Activated B cell treated with CpG ODN at 0.5 μM for 24 hours (primary cell): ENCODE data around the gene SPRED1. TPM values are rescaled to one million over a fixed set of nuclear protein-coding genes. Genes with fewer than 3 reads are reported as not detected.

Experiments
- ATAC-seq: fragments of 200-7000 bp; cut with Tn5 transposase; one replicate; pipeline ENCODE4 v1.10.0; 2021; ENCODE audit warnings: low read depth, mild to moderate bottlenecking, moderate library complexity
- CTCF ChIA-PET: fragments of 350-600 bp; sonication (Branson Sonifier 250); formaldehyde crosslinking; loops from one replicate; lab custom pipeline; 2021; ENCODE audit warnings: antibody characterized with exemption; lab: Charles Lee
- POLR2A ChIA-PET: fragments of 350-600 bp; sonication (Branson Sonifier 250); formaldehyde crosslinking; loops from one replicate; lab custom pipeline; 2021; ENCODE audit warnings: antibody characterized with exemption; lab: Charles Lee
- DNase-seq: peaks from one replicate; pipeline ENCODE4 v3.0.0; 2022
- H3K27ac Mint-ChIP-seq: one replicate; pipeline ENCODE4 v1.8.0; 2020; ENCODE audit warnings: mixed read lengths
- H3K27me3 Mint-ChIP-seq: one replicate; pipeline ENCODE4 v1.8.0; 2021; ENCODE audit warnings: mixed read lengths
- H3K36me3 Mint-ChIP-seq: one replicate; pipeline ENCODE4 v1.8.0; 2021; ENCODE audit warnings: low read depth, mixed read lengths
- H3K4me1 Mint-ChIP-seq: one replicate; pipeline ENCODE4 v1.8.0; 2021; ENCODE audit warnings: mixed read lengths
- H3K4me3 Mint-ChIP-seq: one replicate; pipeline ENCODE4 v1.8.0; 2020; ENCODE audit warnings: mild to moderate bottlenecking, mixed read lengths
- H3K9me3 Mint-ChIP-seq: one replicate; pipeline ENCODE4 v1.8.0; 2020; ENCODE audit warnings: mixed read lengths
- CTCF ChIP-seq: fragments of 200-600 bp; IDR thresholded peaks from one replicate; pipeline ENCODE4 v1.8.0; 2022; ENCODE audit warnings: antibody characterized with exemption, mild to moderate bottlenecking
- intact Hi-C: fragments of 100-400 bp; cut with micrococcal nuclease; formaldehyde crosslinking; loops from one replicate; pipeline ENCODE4 v1.15.1; 2024
- total RNA-seq: library from RNA; stranded (reverse); gene quantifications from 2 replicates; pipeline ENCODE4 v1.2.3, GENCODE V29; 2022

The SPRED1 gene
- total RNA-seq, 1 donor from 2014 or later, result 1.4 TPM

GRCh38 chr15:38367476-38367875, 114.8 kb downstream of the SPRED1 start:
- no peaks in the 10 kb centered on the region for H3K4me1 Mint-ChIP-seq
- DNase-seq, result no peak
- intact Hi-C loops, result no loop called here
- H3K9me3 Mint-ChIP-seq, result no peaks in the 10 kb centered on the region
- H3K27ac Mint-ChIP-seq, result no peak overlapping the region
- no peak for TF ChIP-seq CTCF
- no peak for ATAC-seq
- no peak overlapping the region for H3K4me3 Mint-ChIP-seq
- ChIA-PET POLR2A (no interaction called here), CTCF (no interaction called here)
- H3K27me3 Mint-ChIP-seq, result peaks cover 13% of the 10 kb centered on the region
- no peaks in the 10 kb centered on the region for H3K36me3 Mint-ChIP-seq

GRCh38 chr15:38369936-38370478, 117.4 kb downstream of the SPRED1 start:
- Mint-ChIP-seq H3K9me3 (no peaks in the 10 kb centered on the region), H3K27ac (no peak overlapping the region), H3K36me3 (no peaks in the 10 kb centered on the region), H3K4me1 (no peaks in the 10 kb centered on the region), H3K4me3 (no peak overlapping the region), H3K27me3 (peaks cover 10% of the 10 kb centered on the region)
- ATAC-seq, result no peak
- CTCF ChIA-PET, result no interaction called here
- POLR2A ChIA-PET, result no interaction called here
- DNase-seq, result no peak
- no peak for TF ChIP-seq CTCF
- intact Hi-C loops, result no loop called here

- no peak for TF ChIP-seq CTCF
- Mint-ChIP-seq H3K4me3 (no peak overlapping the region), H3K36me3 (no peaks in the 10 kb centered on the region), H3K27me3 (peaks cover 17% of the 10 kb centered on the region), H3K4me1 (no peaks in the 10 kb centered on the region), H3K27ac (no peak overlapping the region), H3K9me3 (no peaks in the 10 kb centered on the region)
- DNase-seq (no peak), ATAC-seq (no peak)
- intact Hi-C loops, result no loop called here
- POLR2A ChIA-PET, result no interaction called here
- CTCF ChIA-PET, result interaction anchor here (1.0 kb wide), 1 partner anchor 17 kb away, joined by 3 read pairs; no protein-coding TSS in a partner anchor
These were observed 120.4 kb downstream of the SPRED1 start for GRCh38 chr15:38373016-38373415.

GRCh38 chr15:38374029-38374428, 121.4 kb downstream of the SPRED1 start:
- Mint-ChIP-seq H3K9me3 (no peaks in the 10 kb centered on the region), H3K27me3 (peaks cover 17% of the 10 kb centered on the region), H3K27ac (no peak overlapping the region), H3K36me3 (no peaks in the 10 kb centered on the region), H3K4me1 (no peaks in the 10 kb centered on the region), H3K4me3 (no peak overlapping the region)
- intact Hi-C loops, result no loop called here
- no peak for ATAC-seq
- POLR2A ChIA-PET, result no interaction called here
- no peak for TF ChIP-seq CTCF
- CTCF ChIA-PET, result no interaction called here
- no peak for DNase-seq

GRCh38 chr15:38374556-38374955, 121.9 kb downstream of the SPRED1 start:
- intact Hi-C loops, result no loop called here
- ATAC-seq, result no peak
- ChIA-PET CTCF (no interaction called here), POLR2A (no interaction called here)
- peaks cover 22% of the 10 kb centered on the region for H3K27me3 Mint-ChIP-seq
- no peaks in the 10 kb centered on the region for H3K9me3 Mint-ChIP-seq
- no peaks in the 10 kb centered on the region for H3K4me1 Mint-ChIP-seq
- no peak overlapping the region for H3K27ac Mint-ChIP-seq
- TF ChIP-seq CTCF, result no peak
- H3K4me3 Mint-ChIP-seq, result no peak overlapping the region
- no peaks in the 10 kb centered on the region for H3K36me3 Mint-ChIP-seq
- DNase-seq, result no peak
